ENCODE measurements around the gene APCDD1. TPM values are rescaled to one million over a fixed set of nuclear protein-coding genes. Genes with fewer than 3 reads are reported as not detected.

APCDD1 gene
- total and polyA plus RNA-seq, 2 of the 8 experiments (the other 6 are each of a cell fraction or from before 2014, with no cell fraction given) = 2.6 to 3.6 TPM

- no peak overlapping the region for H3K4me2 ChIP-seq (ENCODE audit: insufficient read depth in 1 of 2, low read depth in 2 of 2, low read length in 2 of 2)
- TF ChIP-seq CBX5 (IDR thresholded peaks at IDR 0.05; ENCODE audit: low read depth, low read length) (no peak), SP4 (IDR thresholded peaks at IDR 0.05; ENCODE audit: low read length) (no peak), CREB1 (IDR thresholded peaks at IDR 0.05) (no peak), TAF1 (IDR thresholded peaks at IDR 0.05; ENCODE audit: low read depth, low read length) (no peak), ATF2 (IDR thresholded peaks at IDR 0.05; ENCODE audit: low read length) (no peak), TEAD4 (IDR thresholded peaks at IDR 0.05; ENCODE audit: low read depth, low read length) (no peak), PHF8 (conservative IDR thresholded peaks at IDR 0.05; ENCODE audit: low read depth, low read length) (no peak), NANOG (IDR thresholded peaks at IDR 0.05; ENCODE audit: insufficient read depth, low read depth, low read length, poor library complexity, severe bottlenecking) (no peak)
- 91% methylated on average over 7 of the region's 7 CpGs; no CpG with 5 or more reads in 1 of the 2 experiments for WGBS, 2 experiments (ENCODE audit: extremely low coverage in 1 of 2, insufficient coverage in 1 of 2, insufficient read length in 1 of 2, insufficient replicate concordance in 2 of 2, low coverage in 1 of 2, low lambda C conversion rate in 2 of 2, missing lambda C conversion rate in 1 of 2)
- H2AK5ac ChIP-seq (ENCODE audit: low read depth, low read length) = no peak overlapping the region
- no peaks in the 10 kb centered on the region for H3K79me2 ChIP-seq (ENCODE audit: control insufficient read depth in 1 of 2, insufficient read depth in 2 of 2, low read length in 2 of 2)
- peaks cover 0 to 2% of the 10 kb centered on the region in 2 experiments for H4K20me1 ChIP-seq (replicated peaks in 1 of 2; ENCODE audit: control insufficient read depth in 1 of 2, insufficient read depth in 2 of 2, low read length in 2 of 2)
- no peak overlapping the region for H3K18ac ChIP-seq (ENCODE audit: extremely low read depth, low read length)
- H3K9me3 ChIP-seq (ENCODE audit: insufficient read depth in 2 of 2, low read depth in 1 of 2, low read length in 1 of 2) = no peaks in the 10 kb centered on the region; a peak in 1 of 4 replicates
- H3K14ac ChIP-seq (ENCODE audit: insufficient read length) = no peak overlapping the region
- H2BK15ac ChIP-seq (ENCODE audit: low read length) = no peak overlapping the region
- FAIRE-seq (no peak), DNase-seq (ENCODE audit: low read depth in 1 of 2, low spot score in 2 of 2) (no peak)
- no peak overlapping the region for H3K4me3 ChIP-seq (ENCODE audit: extremely low read depth in 1 of 4, insufficient read depth in 2 of 4, low read depth in 3 of 4, low read length in 4 of 4)
- H4K5ac ChIP-seq (ENCODE audit: insufficient read length, low read depth, low read length) = no peak overlapping the region
- H2AFZ ChIP-seq (ENCODE audit: low read length) = no peak overlapping the region
- H3K27me3 ChIP-seq (replicated peaks in 1 of 4; ENCODE audit: control insufficient read depth in 3 of 4, extremely low read depth in 1 of 4, insufficient read depth in 3 of 4, low read length in 3 of 4) = no peaks in the 10 kb centered on the region
- H3K27ac ChIP-seq (ENCODE audit: low read depth, low read length) = no peak overlapping the region
- H4K8ac ChIP-seq (ENCODE audit: extremely low read depth, insufficient read depth, low read length) = no peak overlapping the region
- POLR2A ChIA-PET (ENCODE audit: partially characterized antibody) = no interaction called here
- no peak overlapping the region for H3K9ac ChIP-seq (replicated peaks in 1 of 4; ENCODE audit: extremely low read depth in 1 of 4, low read depth in 3 of 4, low read length in 3 of 4)
- H3K4me1 ChIP-seq (replicated peaks in 1 of 4; ENCODE audit: control insufficient read depth in 3 of 4, insufficient read depth in 4 of 4, low read length in 3 of 4) = no peaks in the 10 kb centered on the region
- no peak overlapping the region for H3K4ac ChIP-seq (replicated peaks; ENCODE audit: insufficient read length, low read depth, low read length)
- no peak overlapping the region for H2BK20ac ChIP-seq (ENCODE audit: low read length)
- no peak overlapping the region for H3K56ac ChIP-seq (replicated peaks; ENCODE audit: insufficient read length, low read depth, low read length)
- no peak overlapping the region for H3K23ac ChIP-seq (ENCODE audit: insufficient read length)
- no peak overlapping the region for H4K91ac ChIP-seq (replicated peaks; ENCODE audit: insufficient read length, low read length)
- CTCF ChIA-PET (ENCODE audit: partially characterized antibody) = interaction anchor here (0.6 to 2.1 kb wide), 2 partner anchors 8 to 891 kb away, joined by 3 to 5 read pairs; no protein-coding TSS in a partner anchor
- no peaks in the 10 kb centered on the region for H3K36me3 ChIP-seq (ENCODE audit: control insufficient read depth in 2 of 4, insufficient read depth in 4 of 4, low read length in 3 of 4)
- H2BK12ac ChIP-seq (ENCODE audit: low read depth, low read length) = no peak overlapping the region
- H2BK120ac ChIP-seq (replicated peaks; ENCODE audit: low read depth, low read length) = no peak overlapping the region
- H3K23me2 ChIP-seq (ENCODE audit: low read depth, low read length) = no peaks in the 10 kb centered on the region
- no peak overlapping the region for H2BK5ac ChIP-seq (ENCODE audit: low read depth, low read length)
- no peaks in the 10 kb centered on the region for H3K79me1 ChIP-seq (ENCODE audit: low read depth, low read length)
Measured at GRCh38 chr18:10424585-10425307, 29.7 kb upstream of the APCDD1 start.

All from H1 (cell line).